Neural cell (in vitro differentiated cells): ENCODE results near the gene GRIK3.

Experiments
- EZH2 ChIP-seq: fragments of 200-600, 300-800 bp; shearing (Covaris generic), sonication (generic); IDR thresholded peaks from 2 replicates; pipeline ENCODE4 v1.6.1; 2014; ENCODE audit warnings: antibody characterized with exemption, low read length, borderline replicate concordance, mild to moderate bottlenecking; ENCODE audit not compliant: insufficient read depth, poor library complexity, severe bottlenecking
- SMC3 ChIP-seq: fragments of 450-650 bp; conservative IDR thresholded peaks from 2 replicates; pipeline ENCODE4 v1.6.1; 2014; ENCODE audit warnings: antibody characterized with exemption, mild to moderate bottlenecking, moderate library complexity; ENCODE audit not compliant: poor library complexity
- TAF1 ChIP-seq: IDR thresholded peaks from 2 replicates; pipeline ENCODE4 v1.6.1; 2012; ENCODE audit warnings: low read depth
- TF ChIP-seq, protein P1 (sequence below): fragments of 450-650 bp; IDR thresholded peaks from 2 replicates; pipeline ENCODE4 v1.5.1; 2014; ENCODE audit warnings: antibody characterized with exemption, mild to moderate bottlenecking, moderate library complexity; ENCODE audit not compliant: poor library complexity, severe bottlenecking

DNA sequence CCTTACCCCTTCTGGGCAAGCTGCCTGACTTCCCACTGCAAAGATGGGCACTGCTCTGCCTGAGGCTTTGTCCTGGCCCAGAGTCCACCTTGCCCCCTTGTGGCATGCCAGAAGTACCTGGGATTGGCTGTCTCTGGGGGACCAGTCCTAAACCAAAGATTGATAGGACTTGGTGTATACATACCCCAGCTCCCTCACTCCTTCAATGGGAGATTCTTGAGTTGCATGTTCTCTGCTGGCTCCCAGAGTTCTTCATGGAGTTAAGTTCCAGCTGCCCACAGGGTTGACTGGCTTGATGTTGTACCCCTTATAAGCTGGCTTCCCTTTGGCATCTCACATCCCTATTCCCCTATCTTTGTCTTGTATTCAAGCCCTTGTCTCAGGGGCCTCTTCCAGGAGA lies 244.8 kb downstream of the GRIK3 start:
- TF ChIP-seq, protein P1, sequence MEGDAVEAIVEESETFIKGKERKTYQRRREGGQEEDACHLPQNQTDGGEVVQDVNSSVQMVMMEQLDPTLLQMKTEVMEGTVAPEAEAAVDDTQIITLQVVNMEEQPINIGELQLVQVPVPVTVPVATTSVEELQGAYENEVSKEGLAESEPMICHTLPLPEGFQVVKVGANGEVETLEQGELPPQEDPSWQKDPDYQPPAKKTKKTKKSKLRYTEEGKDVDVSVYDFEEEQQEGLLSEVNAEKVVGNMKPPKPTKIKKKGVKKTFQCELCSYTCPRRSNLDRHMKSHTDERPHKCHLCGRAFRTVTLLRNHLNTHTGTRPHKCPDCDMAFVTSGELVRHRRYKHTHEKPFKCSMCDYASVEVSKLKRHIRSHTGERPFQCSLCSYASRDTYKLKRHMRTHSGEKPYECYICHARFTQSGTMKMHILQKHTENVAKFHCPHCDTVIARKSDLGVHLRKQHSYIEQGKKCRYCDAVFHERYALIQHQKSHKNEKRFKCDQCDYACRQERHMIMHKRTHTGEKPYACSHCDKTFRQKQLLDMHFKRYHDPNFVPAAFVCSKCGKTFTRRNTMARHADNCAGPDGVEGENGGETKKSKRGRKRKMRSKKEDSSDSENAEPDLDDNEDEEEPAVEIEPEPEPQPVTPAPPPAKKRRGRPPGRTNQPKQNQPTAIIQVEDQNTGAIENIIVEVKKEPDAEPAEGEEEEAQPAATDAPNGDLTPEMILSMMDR, result no peak
- TF ChIP-seq SMC3, result no peak
- TF ChIP-seq EZH2, result no peak
- no peak for TF ChIP-seq TAF1
